ENCODE results near the gene GIPC1. TPM values are rescaled to one million over a fixed set of nuclear protein-coding genes. Genes with fewer than 3 reads are reported as not detected.
A peak's percentile ranks its signal among the peaks of the same experiment; 100 is the strongest.
"Not testable (repeated sequence)": the region's sequence is repeated elsewhere in the genome, so short reads cannot be mapped to it uniquely, and the experiment has no call there.

The GIPC1 gene, protein sequence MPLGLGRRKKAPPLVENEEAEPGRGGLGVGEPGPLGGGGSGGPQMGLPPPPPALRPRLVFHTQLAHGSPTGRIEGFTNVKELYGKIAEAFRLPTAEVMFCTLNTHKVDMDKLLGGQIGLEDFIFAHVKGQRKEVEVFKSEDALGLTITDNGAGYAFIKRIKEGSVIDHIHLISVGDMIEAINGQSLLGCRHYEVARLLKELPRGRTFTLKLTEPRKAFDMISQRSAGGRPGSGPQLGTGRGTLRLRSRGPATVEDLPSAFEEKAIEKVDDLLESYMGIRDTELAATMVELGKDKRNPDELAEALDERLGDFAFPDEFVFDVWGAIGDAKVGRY
- 100 to 1,000 TPM; 147 to 432 (median 243) TPM for total RNA-seq

DNA sequence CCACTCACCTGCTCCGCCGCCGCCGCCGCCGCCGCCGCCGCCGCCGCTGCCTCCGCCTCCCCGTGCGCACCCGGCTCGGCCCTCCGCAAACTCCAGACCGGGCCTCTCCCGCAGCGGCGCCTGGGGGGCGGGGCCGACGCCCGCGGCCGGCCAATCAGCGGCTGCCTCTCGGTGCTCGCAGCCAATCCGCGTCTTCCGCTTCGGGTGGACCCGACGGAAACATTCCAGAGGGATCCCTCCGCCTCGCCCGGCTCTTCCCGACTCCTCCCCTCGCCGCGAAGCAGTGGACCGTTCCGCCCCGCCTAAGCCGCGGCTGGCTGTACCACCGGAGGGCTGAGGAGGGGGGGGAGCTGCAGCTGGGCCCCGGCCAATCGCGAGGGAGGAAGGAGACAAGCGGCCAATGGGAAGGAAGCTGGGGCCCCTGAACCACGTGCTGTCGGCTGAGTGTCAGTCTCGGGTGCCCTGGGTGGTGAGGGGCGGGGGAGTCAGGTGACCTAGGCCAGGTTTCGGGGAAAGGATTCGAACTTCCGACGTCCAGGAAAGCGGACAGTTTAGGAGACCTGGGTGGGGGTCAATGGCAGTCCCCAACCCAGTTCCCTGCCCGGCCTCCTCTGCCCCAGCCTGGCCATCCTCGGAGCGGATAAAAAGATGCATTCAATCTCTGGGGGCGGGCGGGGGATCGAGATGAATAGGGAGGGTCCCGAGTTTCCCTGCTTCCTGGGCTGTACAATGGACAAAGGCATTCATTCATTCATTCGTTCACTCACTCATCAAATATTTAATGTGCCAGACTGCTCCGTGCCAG, at the start of gene GIPC1:
Gene GIPC1, minus strand, starts transcription at position 99 of the 805 bp plus-strand sequence. CDS start 13,151 bp downstream, outside the sequence.
- 8 to 13% methylated on average over 14 to 20 of the region's 71 CpGs for WGBS, 2 donors
- Histone ChIP-seq H3K4me3 (peak within 1 kb of the TSS; percentile 78 to 95 (median 78)), H3K27me3 (no peaks in the 10 kb centered on the region), H3K9me3 (no peaks in the 10 kb centered on the region), H3K4me1 (peaks cover 25 to 58% (median 32%) of the 10 kb centered on the region in 3 donors), H3K27ac (peak within 1 kb of the TSS; percentile 93 to 95 (median 94)), H3K36me3 (peaks cover 7 to 22% (median 11%) of the 10 kb centered on the region in 3 donors)
- TF ChIP-seq POLR2A (IDR thresholded peaks at IDR 0.05), result peak in 3 of 4 donors; percentile 54 to 80 (median 71)
- TF ChIP-seq, protein P1, sequence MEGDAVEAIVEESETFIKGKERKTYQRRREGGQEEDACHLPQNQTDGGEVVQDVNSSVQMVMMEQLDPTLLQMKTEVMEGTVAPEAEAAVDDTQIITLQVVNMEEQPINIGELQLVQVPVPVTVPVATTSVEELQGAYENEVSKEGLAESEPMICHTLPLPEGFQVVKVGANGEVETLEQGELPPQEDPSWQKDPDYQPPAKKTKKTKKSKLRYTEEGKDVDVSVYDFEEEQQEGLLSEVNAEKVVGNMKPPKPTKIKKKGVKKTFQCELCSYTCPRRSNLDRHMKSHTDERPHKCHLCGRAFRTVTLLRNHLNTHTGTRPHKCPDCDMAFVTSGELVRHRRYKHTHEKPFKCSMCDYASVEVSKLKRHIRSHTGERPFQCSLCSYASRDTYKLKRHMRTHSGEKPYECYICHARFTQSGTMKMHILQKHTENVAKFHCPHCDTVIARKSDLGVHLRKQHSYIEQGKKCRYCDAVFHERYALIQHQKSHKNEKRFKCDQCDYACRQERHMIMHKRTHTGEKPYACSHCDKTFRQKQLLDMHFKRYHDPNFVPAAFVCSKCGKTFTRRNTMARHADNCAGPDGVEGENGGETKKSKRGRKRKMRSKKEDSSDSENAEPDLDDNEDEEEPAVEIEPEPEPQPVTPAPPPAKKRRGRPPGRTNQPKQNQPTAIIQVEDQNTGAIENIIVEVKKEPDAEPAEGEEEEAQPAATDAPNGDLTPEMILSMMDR (IDR thresholded peaks at IDR 0.05), result peak in 1 of 6 experiments; percentile 10
- DNase-seq, result peak; percentile 42
- intact Hi-C loops (cut with DNase I), result no loop called here

DNA sequence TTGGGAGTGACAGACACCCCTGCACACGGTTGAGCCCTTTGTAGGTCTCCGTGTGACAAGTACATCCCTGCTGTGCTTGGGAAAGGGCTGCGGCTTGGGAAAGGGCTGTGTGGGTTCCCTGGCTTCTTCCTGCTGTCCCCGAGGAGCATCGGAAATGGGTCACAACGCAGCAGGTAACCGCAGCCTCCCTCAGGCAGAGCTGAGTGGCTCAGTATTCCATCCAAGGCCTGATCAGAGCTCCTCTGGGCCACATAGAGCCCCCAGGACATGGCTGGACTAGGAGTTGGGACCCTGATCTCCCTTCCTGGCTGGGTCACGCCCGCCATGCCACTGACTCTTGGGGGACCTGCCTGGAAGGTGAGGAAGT, 49.8 kb upstream of the GIPC1 start:
- H3K27ac ChIP-seq, result peak overlapping the region; percentile 79 to 89 (median 84)
- H3K36me3 ChIP-seq, result peaks cover 0 to 44% (median 0%) of the 10 kb centered on the region in 3 donors
- H3K9me3 ChIP-seq, result no peaks in the 10 kb centered on the region
- H3K4me3 ChIP-seq, result peak overlapping the region in 2 of 4 donors; percentile 4 to 23
- no peak for TF ChIP-seq POLR2A (IDR thresholded peaks at IDR 0.05)
- TF ChIP-seq, protein P1 (IDR thresholded peaks at IDR 0.05), result no peak
- H3K4me1 ChIP-seq, result peaks cover 36 to 89% (median 49%) of the 10 kb centered on the region in 3 donors
- DNase-seq, result no peak
- H3K27me3 ChIP-seq, result no peaks in the 10 kb centered on the region
- intact Hi-C loops (cut with DNase I), result no loop called here
- WGBS, 2 donors, result 70% methylated on average over 2 of the region's 9 CpGs; no CpG with 5 or more reads in 1 of the 2 donors

DNA sequence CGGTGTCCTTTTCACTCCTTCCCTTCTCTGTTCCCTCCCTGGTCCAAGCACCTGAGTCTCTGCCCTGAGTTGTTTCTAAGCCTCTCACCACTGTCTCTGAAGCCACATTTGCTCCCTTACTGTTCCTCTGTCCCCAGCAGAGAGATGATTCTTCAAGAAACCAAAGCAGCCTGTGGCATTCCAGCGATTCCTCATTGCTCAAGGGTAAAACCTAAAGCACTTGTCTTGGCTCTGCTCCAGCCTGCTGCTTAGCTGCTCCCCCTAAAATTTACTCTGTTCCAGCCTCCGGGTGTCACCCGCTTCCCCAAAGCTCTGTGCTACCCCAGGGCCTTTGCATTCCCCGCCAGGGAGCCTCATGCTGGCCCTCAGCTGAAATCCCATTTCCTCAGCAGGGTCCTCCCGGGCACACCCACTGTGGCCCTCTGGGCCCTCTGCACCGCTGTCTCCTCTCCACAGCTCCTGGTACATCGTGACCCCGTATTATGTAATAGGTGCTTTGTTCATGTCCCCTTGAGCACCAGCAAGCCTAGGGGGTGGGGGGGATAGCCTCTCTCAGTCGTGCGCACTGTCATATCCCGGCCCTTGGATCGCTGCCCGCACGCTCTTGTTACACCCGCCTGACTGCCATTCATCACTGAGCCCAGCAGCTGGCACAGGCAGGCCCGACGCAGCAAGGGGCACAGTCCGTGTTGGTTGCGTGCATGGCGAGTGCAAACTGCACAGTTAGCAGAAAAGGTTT, 49.2 kb upstream of the GIPC1 start:
- Histone ChIP-seq H3K9me3 (no peaks in the 10 kb centered on the region), H3K36me3 (peaks cover 0 to 44% (median 0%) of the 10 kb centered on the region in 3 donors), H3K4me1 (peaks cover 31 to 84% (median 44%) of the 10 kb centered on the region in 3 donors), H3K27me3 (no peaks in the 10 kb centered on the region), H3K27ac (peak overlapping the region; percentile 79 to 89 (median 84)), H3K4me3 (peak overlapping the region in 2 of 4 donors; percentile 4 to 23)
- intact Hi-C loops (cut with DNase I), result no loop called here
- 53 to 59% methylated on average over 7 to 18 of the region's 21 CpGs for WGBS, 2 donors
- TF ChIP-seq POLR2A (IDR thresholded peaks at IDR 0.05), result no peak
- no peak for DNase-seq

DNA sequence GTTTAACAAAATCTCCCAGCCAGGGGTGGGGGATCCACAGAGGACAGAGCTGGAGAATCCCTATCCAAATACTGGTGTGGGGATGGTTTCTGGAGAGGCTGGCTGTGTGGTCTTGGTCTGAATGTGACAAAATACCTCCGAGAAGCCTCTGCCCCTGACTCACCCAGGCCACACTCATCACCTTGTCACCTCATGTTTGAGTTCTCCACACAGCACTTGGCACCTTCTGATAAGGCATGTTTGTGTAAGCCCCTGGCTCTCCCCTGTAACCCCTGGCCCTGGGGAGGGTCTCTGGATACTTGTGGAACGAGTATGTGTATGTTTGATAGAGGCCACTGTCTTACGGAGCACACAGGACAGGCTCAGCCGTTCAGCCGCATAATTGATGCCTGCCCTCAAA, 48.1 kb upstream of the GIPC1 start:
- 79% methylated on average over 4 to 5 of the region's 5 CpGs for WGBS, 2 donors
- no peak for DNase-seq
- peaks cover 30 to 78% (median 37%) of the 10 kb centered on the region in 3 donors for H3K4me1 ChIP-seq
- TF ChIP-seq, protein P1 (IDR thresholded peaks at IDR 0.05), result no peak
- H3K36me3 ChIP-seq, result peaks cover 0 to 46% (median 0%) of the 10 kb centered on the region in 3 donors
- no peaks in the 10 kb centered on the region for H3K9me3 ChIP-seq
- intact Hi-C loops (cut with DNase I), result no loop called here
- H3K27me3 ChIP-seq, result no peaks in the 10 kb centered on the region
- no peak overlapping the region for H3K4me3 ChIP-seq
- H3K27ac ChIP-seq, result peak overlapping the region; percentile 52 to 89 (median 84)

DNA sequence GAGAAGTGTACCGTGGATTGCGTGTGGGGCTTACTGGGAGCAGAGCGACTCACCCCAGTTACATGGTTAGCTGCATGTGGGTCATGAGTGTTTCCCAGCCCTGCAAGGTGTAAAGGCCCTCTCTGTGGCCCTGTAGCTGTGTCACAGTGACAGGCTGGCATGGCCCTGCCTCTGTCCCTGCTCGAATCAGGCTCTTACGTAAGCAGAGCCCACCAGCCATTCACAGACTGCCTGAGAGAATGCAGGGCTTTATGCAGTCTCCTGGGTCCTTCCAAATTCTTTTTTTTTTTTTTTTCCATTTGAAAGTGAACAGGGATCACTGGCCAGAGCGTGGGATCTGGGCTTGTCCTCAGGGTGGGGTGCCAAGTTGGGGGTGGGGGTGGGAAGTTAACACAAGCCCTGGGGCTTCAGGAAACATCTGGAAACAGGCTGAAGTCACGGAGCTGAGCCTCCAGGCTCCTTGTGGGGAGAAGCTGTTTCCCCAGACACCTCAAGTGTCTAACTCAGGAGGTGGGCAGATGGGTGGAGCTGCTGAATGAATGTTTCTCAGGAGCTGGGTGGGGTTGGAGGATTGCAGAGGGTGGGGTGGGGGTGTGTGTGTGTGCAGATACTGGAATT, 46.9 kb upstream of the GIPC1 start:
- DNase-seq, result no peak
- Histone ChIP-seq H3K9me3 (no peaks in the 10 kb centered on the region), H3K27me3 (no peaks in the 10 kb centered on the region), H3K4me1 (peaks cover 37 to 81% (median 41%) of the 10 kb centered on the region in 3 donors), H3K36me3 (peaks cover 0 to 36% (median 0%) of the 10 kb centered on the region in 3 donors), H3K27ac (peak overlapping the region; percentile 58 to 89 (median 84)), H3K4me3 (no peak overlapping the region)
- intact Hi-C loops (cut with DNase I), result no loop called here
- TF ChIP-seq POLR2A (IDR thresholded peaks at IDR 0.05), result no peak
- TF ChIP-seq, protein P1 (IDR thresholded peaks at IDR 0.05), result no peak
- WGBS, 2 donors, result 11 to 46% methylated on average over 2 to 4 of the region's 7 CpGs

DNA sequence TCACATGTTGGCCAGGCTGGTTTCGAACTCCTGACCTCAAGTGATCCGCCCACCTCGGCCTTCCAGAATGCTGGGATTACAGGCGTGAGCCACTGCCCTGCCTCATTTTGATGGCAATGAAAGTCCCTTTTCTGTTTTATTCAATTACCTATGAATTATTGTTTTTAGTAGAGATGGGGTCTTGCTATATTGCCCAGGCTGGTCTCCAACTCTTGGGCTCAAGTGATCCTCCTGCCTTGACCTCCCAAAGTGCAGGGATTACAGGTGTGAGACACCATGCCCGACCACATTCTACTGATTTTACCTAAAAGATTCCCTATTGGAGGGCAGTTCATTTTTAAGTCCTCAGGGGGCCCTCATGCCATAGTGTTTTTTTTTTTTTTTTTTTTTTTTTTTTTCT, 46.1 kb upstream of the GIPC1 start:
- WGBS, 2 donors, result 70 to 79% methylated on average over 5 of the region's 5 CpGs
- Histone ChIP-seq H3K36me3 (peaks cover 0 to 28% (median 0%) of the 10 kb centered on the region in 3 donors), H3K27ac (peak overlapping the region in 3 of 4 donors; percentile 79 to 89 (median 89)), H3K4me1 (peaks cover 37 to 83% (median 44%) of the 10 kb centered on the region in 3 donors)
- H3K4me3 ChIP-seq; DNase-seq; intact Hi-C loops (cut with DNase I); H3K9me3 ChIP-seq; H3K27me3 ChIP-seq: not testable (repeated sequence)

All from esophagus squamous epithelium (tissue), 5 donors.